HepG2 (cell line): ENCODE measurements around the gene PLEKHB1. TPM values are rescaled to one million over a fixed set of nuclear protein-coding genes. Genes with fewer than 3 reads are reported as not detected.

ENCODE experiments used
- CEBPB ChIP-seq: IDR thresholded peaks from 2 replicates; pipeline ENCODE4 v1.6.1; 2011; ENCODE audit warnings: low read depth, low read length, improper control_type of control experiment, borderline replicate concordance
- CREM ChIP-seq, 2 experiments: sonication (generic) in 1 of 2; formaldehyde crosslinking in 1 of 2; IDR thresholded peaks; 2 replicates each; pipeline versions ENCODE4 v1.4.0 to v1.6.1; 2016 to 2020; ENCODE audit warnings: antibody characterized with exemption in 1 of 2, mild to moderate bottlenecking in 1 of 2, missing genetic modification reagents in 1 of 2
- GATAD1 ChIP-seq: IDR thresholded peaks from 2 replicates; pipeline ENCODE4 v1.6.1; 2016; ENCODE audit warnings: missing genetic modification reagents, missing compliant biosample characterization
- KDM5B ChIP-seq: sonication (generic); formaldehyde crosslinking; IDR thresholded peaks from 2 replicates; pipeline ENCODE4 v1.4.0; 2020; ENCODE audit warnings: missing genetic modification reagents, mild to moderate bottlenecking, borderline replicate concordance
- KLF16 ChIP-seq, 2 experiments: sonication (generic) in 1 of 2; formaldehyde crosslinking in 1 of 2; IDR thresholded peaks; 2 replicates each; pipeline versions ENCODE4 v1.6.1 to v1.8.0; 2016 to 2023; ENCODE audit warnings: missing genetic modification reagents in 2 of 2, missing compliant biosample characterization in 1 of 2
- MAFG ChIP-seq: sonication (generic); formaldehyde crosslinking; IDR thresholded peaks from 2 replicates; pipeline ENCODE4 v1.5.1; 2020; ENCODE audit warnings: mild to moderate bottlenecking, missing genetic modification reagents
- NCOA2 ChIP-seq: sonication (generic); formaldehyde crosslinking; IDR thresholded peaks from 2 replicates; pipeline ENCODE4 v1.8.0; 2022; ENCODE audit warnings: inconsistent platforms
- NFKB2 ChIP-seq: sonication (generic); formaldehyde crosslinking; IDR thresholded peaks from 2 replicates; pipeline ENCODE4 v1.4.0; 2020; ENCODE audit warnings: missing genetic modification reagents, borderline replicate concordance
- STAG1 ChIP-seq: sonication (generic); formaldehyde crosslinking; IDR thresholded peaks from 2 replicates; pipeline ENCODE4 v1.4.0; 2020; ENCODE audit warnings: missing genetic modification reagents
- YEATS4 ChIP-seq: sonication (generic); formaldehyde crosslinking; IDR thresholded peaks from 2 replicates; pipeline ENCODE4 v1.4.0; 2020; ENCODE audit warnings: missing genetic modification reagents, borderline replicate concordance
- ZBTB42 ChIP-seq: sonication (generic); formaldehyde crosslinking; IDR thresholded peaks from 2 replicates; pipeline ENCODE4 v1.5.0; 2020; ENCODE audit warnings: mild to moderate bottlenecking, missing genetic modification reagents
- ZKSCAN1 ChIP-seq: fragments of 150-350 bp; IDR thresholded peaks from 2 replicates; pipeline ENCODE4 v1.6.1; 2014; ENCODE audit warnings: low read length
- ZNF143 ChIP-seq: sonication (generic); formaldehyde crosslinking; IDR thresholded peaks from 2 replicates; pipeline ENCODE4 v1.4.0; 2020; ENCODE audit warnings: missing genetic modification reagents
- ZNF224 ChIP-seq: sonication (generic); formaldehyde crosslinking; IDR thresholded peaks from 2 replicates; pipeline ENCODE4 v1.5.0; 2020; ENCODE audit warnings: mild to moderate bottlenecking, missing genetic modification reagents
- ZNF263 ChIP-seq: sonication (generic); formaldehyde crosslinking; IDR thresholded peaks from 2 replicates; pipeline ENCODE4 v1.4.0; 2020; ENCODE audit warnings: missing genetic modification reagents
- ZNF275 ChIP-seq: sonication (generic); formaldehyde crosslinking; IDR thresholded peaks from 2 replicates; pipeline ENCODE4 v1.8.0; 2022; ENCODE audit warnings: missing genetic modification reagents, mild to moderate bottlenecking, inconsistent platforms, borderline replicate concordance
- ZNF317 ChIP-seq: sonication (generic); formaldehyde crosslinking; IDR thresholded peaks from 2 replicates; pipeline ENCODE4 v1.5.0; 2020; ENCODE audit warnings: mild to moderate bottlenecking, missing genetic modification reagents
- ZSCAN21 ChIP-seq: sonication (generic); formaldehyde crosslinking; IDR thresholded peaks from 2 replicates; pipeline ENCODE4 v1.8.0; 2022; ENCODE audit warnings: mild to moderate bottlenecking, missing genetic modification reagents, moderate library complexity, borderline replicate concordance
- ZSCAN30 ChIP-seq: sonication (generic); formaldehyde crosslinking; IDR thresholded peaks from 2 replicates; pipeline ENCODE4 v1.5.0; 2020; ENCODE audit warnings: mild to moderate bottlenecking, missing genetic modification reagents
- polyA plus RNA-seq, 8 experiments: library from polyadenylated mRNA; depleted of rRNA in 3 of 8; stranded (reverse) in 7 of 8; unstranded in 1 of 8; fragments of >200 nt; fragmentation: Illumina TruSeq in 4 of 8; extraction: Trizol in 4 of 8; gene quantifications; 2 replicates each; pipeline versions ENCODE4 v1.2.1 to v1.2.3, GENCODE V29; 2011 to 2016; ENCODE audit warnings: low read depth in 4 of 8, missing spikeins in 1 of 8, mixed read lengths in 1 of 8; ENCODE audit not compliant: insufficient read depth in 1 of 8
- total RNA-seq, 5 experiments: library from RNA; depleted of rRNA; stranded (reverse); fragments of >200 nt; fragmentation: Illumina TruSeq; extraction: Trizol; gene quantifications; 2 replicates each; pipeline ENCODE4 v1.2.3, GENCODE V29; 2016; ENCODE audit warnings: low read depth in 1 of 5
- TF ChIP-seq, protein P1 (sequence below): sonication (generic); formaldehyde crosslinking; IDR thresholded peaks from 2 replicates; pipeline ENCODE4 v1.4.0; 2020; ENCODE audit warnings: mild to moderate bottlenecking, low read depth, missing genetic modification reagents
- TF ChIP-seq, protein P2 (sequence below): sonication (generic); formaldehyde crosslinking; conservative IDR thresholded peaks from 2 replicates; pipeline ENCODE4 v1.8.0; 2022; ENCODE audit warnings: mild to moderate bottlenecking, moderate library complexity, missing genetic modification reagents
- TF ChIP-seq, protein P3 (sequence below): sonication (generic); formaldehyde crosslinking; IDR thresholded peaks from 2 replicates; pipeline ENCODE4 v1.8.0; 2023; ENCODE audit warnings: mild to moderate bottlenecking, missing genetic modification reagents
- TF ChIP-seq, protein P4 (sequence below): sonication (generic); formaldehyde crosslinking; IDR thresholded peaks from 2 replicates; pipeline ENCODE4 v1.5.0; 2020; ENCODE audit warnings: missing genetic modification reagents

PLEKHB1 gene
- total and polyA plus RNA-seq, 2 of the 13 experiments (the other 11 are each of a cell fraction or from before 2014, with no cell fraction given): 68.0 to 99.3 TPM

- no peak for TF ChIP-seq ZKSCAN1
- TF ChIP-seq ZSCAN30 (CRISPR knock-in tag): peak; percentile 88; the same call in 1 of the 2 replicates
- no peak for TF ChIP-seq KLF16 (CRISPR knock-in tag; IDR thresholded peaks at IDR 0.05)
- peak; percentile 6; the same call in 1 of the 2 replicates for TF ChIP-seq NCOA2 (CRISPR knock-in tag)
- no peak; the same call in 1 of the 2 replicates for TF ChIP-seq ZNF275 (CRISPR knock-in tag)
- peak; percentile 83 for TF ChIP-seq GATAD1 (CRISPR knock-in tag)
- peak; percentile 54; the same call in 1 of the 2 replicates for TF ChIP-seq YEATS4 (CRISPR knock-in tag)
- TF ChIP-seq CREM (IDR thresholded peaks at IDR 0.05): peak; percentile 99
- TF ChIP-seq CREM (CRISPR knock-in tag; IDR thresholded peaks at IDR 0.05): no peak
- TF ChIP-seq ZSCAN21 (CRISPR knock-in tag): no peak
- TF ChIP-seq, protein P1, sequence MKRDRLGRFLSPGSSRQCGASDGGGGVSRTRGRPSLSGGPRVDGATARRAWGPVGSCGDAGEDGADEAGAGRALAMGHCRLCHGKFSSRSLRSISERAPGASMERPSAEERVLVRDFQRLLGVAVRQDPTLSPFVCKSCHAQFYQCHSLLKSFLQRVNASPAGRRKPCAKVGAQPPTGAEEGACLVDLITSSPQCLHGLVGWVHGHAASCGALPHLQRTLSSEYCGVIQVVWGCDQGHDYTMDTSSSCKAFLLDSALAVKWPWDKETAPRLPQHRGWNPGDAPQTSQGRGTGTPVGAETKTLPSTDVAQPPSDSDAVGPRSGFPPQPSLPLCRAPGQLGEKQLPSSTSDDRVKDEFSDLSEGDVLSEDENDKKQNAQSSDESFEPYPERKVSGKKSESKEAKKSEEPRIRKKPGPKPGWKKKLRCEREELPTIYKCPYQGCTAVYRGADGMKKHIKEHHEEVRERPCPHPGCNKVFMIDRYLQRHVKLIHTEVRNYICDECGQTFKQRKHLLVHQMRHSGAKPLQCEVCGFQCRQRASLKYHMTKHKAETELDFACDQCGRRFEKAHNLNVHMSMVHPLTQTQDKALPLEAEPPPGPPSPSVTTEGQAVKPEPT (CRISPR knock-in tag): no peak
- TF ChIP-seq, protein P2, sequence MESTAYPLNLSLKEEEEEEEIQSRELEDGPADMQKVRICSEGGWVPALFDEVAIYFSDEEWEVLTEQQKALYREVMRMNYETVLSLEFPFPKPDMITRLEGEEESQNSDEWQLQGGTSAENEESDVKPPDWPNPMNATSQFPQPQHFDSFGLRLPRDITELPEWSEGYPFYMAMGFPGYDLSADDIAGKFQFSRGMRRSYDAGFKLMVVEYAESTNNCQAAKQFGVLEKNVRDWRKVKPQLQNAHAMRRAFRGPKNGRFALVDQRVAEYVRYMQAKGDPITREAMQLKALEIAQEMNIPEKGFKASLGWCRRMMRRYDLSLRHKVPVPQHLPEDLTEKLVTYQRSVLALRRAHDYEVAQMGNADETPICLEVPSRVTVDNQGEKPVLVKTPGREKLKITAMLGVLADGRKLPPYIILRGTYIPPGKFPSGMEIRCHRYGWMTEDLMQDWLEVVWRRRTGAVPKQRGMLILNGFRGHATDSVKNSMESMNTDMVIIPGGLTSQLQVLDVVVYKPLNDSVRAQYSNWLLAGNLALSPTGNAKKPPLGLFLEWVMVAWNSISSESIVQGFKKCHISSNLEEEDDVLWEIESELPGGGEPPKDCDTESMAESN (CRISPR knock-in tag): peak; percentile 41
- TF ChIP-seq ZNF224 (CRISPR knock-in tag): peak; percentile 35; the same call in 1 of the 2 replicates
- 0 out of 2 replicates have a peak, but pooled peaks have one; percentile 49 for TF ChIP-seq ZBTB42 (CRISPR knock-in tag)
- TF ChIP-seq, protein P3, sequence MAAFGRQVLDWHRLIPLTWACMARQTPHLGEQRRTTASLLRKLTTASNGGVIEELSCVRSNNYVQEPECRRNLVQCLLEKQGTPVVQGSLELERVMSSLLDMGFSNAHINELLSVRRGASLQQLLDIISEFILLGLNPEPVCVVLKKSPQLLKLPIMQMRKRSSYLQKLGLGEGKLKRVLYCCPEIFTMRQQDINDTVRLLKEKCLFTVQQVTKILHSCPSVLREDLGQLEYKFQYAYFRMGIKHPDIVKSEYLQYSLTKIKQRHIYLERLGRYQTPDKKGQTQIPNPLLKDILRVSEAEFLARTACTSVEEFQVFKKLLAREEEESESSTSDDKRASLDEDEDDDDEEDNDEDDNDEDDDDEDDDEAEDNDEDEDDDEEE: no peak
- TF ChIP-seq NFKB2: no peak; the same call in 1 of the 2 replicates
- no peak for TF ChIP-seq CEBPB
- TF ChIP-seq, protein P4, sequence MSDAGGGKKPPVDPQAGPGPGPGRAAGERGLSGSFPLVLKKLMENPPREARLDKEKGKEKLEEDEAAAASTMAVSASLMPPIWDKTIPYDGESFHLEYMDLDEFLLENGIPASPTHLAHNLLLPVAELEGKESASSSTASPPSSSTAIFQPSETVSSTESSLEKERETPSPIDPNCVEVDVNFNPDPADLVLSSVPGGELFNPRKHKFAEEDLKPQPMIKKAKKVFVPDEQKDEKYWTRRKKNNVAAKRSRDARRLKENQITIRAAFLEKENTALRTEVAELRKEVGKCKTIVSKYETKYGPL (CRISPR knock-in tag): no peak
- peak; percentile 59; the same call in 1 of the 2 replicates for TF ChIP-seq ZNF263 (CRISPR knock-in tag)
- TF ChIP-seq KDM5B: peak; percentile 85; the same call in 1 of the 2 replicates
- TF ChIP-seq ZNF317 (CRISPR knock-in tag): peak; percentile 49
- peak; percentile 92 for TF ChIP-seq ZNF143 (CRISPR knock-in tag)
- TF ChIP-seq MAFG: no peak
- 0 out of 2 replicates have a peak, but pooled peaks have one; percentile 2 for TF ChIP-seq STAG1 (CRISPR knock-in tag)
Measured at GRCh38 chr11:73597956-73598718, 48.2 kb upstream of the PLEKHB1 start, which contains the start of gene FAM168A (continued).
